ENCODE measurements around the gene PAM.
"Not testable (repeated sequence)": the region's sequence is repeated elsewhere in the genome, so short reads cannot be mapped to it uniquely, and the experiment has no call there.

Gene PAM

DNA sequence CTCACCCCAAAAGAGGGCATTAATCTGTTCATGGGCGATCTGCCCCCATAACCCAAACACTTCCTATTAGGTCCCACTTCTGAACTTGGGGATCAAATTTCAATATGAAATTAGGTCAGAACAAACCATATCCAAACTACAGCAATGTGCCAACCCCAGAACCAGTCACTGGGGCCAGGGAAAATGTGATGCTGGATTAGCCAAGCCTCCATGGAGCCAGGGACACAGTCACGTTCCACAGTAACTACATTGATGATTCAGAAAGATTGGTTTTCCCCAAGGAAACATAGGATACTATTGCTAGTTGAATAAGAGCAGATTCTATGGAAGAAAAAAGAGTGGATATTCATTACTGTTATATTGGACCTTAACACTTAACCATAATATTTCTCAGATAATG is 280.6 kb downstream of the PAM start:
- DNase-seq (ENCODE audit: low read depth in 1 of 2, low spot score in 1 of 2): no peak

DNA sequence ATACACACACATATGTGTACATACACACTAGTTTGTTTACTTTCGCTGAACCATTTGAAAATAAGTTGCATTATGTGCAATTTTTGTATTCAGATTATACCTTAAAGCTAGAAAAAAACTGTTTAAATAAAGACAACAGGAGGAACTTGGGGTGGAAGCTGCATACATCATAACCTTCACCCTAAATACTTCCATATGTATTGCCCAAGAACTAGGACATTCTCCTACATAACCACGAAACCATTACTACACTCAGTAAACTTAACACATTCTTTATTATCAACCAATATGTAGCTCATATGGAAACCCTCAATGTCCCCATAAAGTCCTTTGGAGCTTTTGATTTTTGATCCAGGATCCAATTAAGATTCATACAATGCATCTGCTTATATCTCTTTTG is 281.5 kb downstream of the PAM start:
- no peak for DNase-seq (ENCODE audit: low read depth in 1 of 2, low spot score in 1 of 2)

DNA sequence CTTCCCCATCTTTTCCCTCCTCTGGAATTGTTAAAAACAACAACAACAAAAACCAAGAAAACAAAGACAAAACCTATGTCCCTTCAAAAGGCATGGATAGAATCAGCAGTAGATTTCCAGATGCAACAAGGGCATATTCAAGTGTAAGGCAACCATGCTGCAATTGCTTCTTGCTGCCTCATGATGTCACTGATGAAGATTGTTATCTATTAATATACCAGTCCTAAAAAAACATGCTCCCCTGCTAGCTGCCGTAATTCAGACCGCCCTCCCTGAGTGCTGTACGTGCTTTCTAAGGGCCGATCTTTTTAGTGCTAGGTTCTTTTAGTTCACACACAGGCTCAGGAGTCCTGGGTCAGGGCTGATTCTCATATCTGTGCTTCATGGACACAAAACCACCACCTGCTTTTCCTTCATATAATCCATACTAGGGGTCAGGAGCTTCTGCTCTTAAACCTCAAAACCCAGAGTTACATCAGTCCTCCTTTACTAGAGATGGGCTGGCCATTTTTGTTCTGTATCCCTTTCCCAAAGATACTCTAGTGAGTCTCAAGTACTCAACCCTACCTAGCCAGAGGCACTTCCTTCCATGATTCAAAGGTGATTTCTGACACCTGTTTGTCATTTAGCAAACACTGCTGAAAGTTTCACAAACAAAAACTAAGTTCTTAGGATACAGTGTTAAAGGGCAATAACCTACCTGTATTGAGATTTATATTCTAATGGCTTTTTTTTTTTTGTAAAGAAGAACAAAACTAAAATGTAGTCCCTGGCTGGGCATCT is 282.8 kb downstream of the PAM start:
- no peak for DNase-seq (ENCODE audit: low read depth in 1 of 2, low spot score in 1 of 2)

DNA sequence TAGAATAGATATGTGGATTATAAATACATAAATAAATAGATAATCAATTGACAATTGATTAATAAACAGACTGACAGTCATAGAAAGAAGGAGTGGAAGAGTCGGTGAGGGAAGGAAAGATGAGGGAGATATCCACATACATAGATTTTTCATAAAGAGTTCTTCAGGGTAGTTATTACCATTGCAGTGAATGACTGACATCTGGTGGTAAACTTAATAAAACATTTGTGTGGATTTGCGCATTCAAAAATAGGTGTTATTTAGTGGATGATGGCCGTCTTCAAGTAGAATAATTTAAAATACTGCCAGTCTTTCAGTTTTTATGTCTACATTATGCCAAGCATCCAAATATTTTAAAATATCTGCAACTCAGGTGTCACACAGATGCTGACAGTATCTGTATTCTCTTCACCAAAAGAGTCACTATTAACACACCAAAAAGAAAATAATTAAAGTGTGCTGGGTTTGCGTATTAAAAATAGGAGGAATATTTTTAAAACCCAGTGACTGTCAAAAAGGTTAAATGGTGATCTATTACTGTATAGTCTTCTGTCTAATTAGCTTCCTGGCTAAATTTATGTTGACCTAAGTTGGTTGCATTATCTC is 286.1 kb downstream of the PAM start:
- DNase-seq (ENCODE audit: low read depth in 1 of 2, low spot score in 1 of 2): no peak

DNA sequence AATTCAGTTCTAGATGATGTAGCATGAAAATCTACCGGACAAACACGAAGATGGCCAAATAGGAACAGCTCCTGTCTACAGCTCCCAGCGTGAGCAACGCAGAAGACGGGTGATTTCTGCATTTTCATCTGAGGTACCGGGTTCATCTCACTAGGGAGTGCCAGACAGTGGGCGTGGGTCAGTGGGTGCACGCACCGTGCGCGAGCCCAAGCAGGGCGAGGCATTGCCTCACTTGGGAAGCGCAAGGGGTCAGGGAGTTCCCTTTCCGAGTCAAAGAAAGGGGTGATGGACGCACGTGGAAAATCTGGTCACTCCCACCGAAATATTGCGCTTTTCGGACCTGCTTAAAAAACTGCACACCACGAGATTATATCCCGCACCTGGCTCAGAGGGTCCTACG is 291.6 kb downstream of the PAM start:
- DNase-seq (ENCODE audit: low read depth in 1 of 2, low spot score in 1 of 2): not testable (repeated sequence)

DNA sequence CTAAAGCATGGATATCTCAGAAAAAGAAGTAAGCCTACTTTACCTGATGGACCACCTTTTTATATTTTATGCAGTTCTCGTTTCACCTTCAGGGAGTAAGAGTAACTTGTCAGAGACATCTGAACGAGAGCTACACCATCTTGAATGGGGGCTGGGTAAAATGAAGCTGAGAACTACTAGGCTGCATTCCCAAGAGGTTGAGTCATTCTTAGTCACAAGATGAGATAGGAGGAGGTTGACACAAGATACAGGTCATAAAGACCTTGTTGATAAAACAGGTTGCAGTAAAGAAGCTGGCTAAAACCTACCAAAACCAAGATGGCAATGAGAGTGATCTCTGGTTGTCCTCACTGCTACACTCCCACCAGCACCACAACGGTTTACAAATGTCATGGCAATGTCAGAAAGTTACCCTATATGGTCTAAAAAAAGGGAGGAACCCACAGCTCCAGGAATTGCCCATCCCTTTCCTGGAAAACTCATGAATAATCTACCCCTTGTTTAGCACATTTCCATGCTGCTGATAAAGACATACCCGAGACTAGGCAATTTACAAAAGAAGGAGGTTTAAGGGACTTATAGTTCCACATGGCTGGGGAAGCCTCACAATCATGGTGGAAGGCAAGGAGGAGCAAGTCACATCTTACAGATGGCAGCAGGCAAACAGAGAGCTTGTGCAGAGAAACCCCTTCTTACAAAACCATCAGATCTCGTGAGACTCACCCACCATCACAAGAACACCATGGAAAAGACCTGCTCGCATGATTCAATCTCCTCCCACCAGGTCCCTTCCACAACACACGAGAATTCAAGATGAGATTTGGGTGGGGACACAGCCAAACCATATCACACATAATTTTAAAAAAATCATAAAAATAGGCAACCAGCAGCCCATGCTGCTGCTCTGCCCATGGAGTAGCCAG is 302.4 kb downstream of the PAM start:
- DNase-seq (ENCODE audit: low read depth in 1 of 2, low spot score in 1 of 2): no peak

DNA sequence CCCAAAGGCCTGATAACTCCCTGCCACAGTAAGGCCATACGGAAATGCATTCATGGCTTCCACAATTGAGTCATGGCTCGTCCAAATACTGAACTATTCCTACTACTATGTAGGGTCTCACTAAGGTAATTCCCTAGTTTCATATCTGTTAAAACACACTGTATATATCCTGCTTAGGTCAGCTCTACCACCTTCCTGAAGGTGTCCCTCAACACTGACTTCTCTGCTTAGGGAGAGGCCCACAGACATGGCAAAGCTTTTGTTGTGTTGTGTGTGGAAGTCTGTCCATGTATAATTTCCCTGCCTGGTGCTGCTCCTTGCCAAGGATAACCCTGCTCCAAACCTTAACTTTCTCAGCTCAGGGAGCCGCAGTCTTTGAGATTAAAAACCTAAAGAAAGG is 304.4 kb downstream of the PAM start:
- DNase-seq (ENCODE audit: low read depth in 1 of 2, low spot score in 1 of 2): no peak

DNA sequence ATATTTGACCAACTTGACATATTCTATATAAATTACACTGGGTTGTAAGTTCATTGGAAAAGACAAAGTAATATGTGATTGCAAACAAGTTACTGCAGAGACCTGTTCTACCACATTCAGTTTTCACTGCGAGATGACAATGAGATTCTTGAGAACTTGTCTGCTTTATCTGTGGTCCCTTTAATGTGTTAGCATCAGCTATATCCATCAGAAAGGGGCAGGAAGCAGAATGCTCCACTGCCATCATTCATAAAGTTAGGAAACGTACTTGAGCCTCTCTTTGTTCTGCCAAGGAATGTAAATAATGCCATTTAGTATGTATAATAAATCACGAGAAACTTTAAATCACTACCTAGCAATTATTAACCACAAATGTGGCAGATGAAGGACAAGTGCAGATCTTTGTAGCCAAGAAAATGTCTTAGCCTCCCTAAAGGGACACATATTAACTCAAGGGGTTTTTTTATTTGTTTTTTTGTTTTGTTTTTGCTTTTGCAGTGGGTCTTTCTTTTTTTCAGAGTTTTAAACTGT is 305.4 kb downstream of the PAM start:
- no peak for DNase-seq (ENCODE audit: low read depth in 1 of 2, low spot score in 1 of 2)

DNA sequence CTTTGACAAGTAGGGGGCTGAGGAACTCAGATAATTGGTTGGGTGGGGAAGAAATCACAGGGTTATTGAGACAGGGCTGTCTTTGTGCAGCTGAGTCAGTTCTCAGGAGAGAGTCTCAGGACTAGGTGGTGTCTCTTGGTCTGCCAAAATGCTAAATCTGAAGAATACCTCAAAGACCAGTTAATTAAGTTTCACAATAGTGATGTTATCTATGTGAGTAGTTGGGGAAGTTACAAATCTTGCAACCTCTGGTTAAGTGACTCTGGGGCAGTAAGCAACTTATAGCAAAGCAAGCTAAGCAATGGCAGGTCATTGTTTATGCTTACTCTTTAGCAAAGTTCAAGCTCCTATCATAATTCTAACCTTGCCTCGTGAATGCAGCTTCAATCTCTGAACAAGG is 311.2 kb downstream of the PAM start:
- DNase-seq (ENCODE audit: low read depth in 1 of 2, low spot score in 1 of 2): no peak

DNA sequence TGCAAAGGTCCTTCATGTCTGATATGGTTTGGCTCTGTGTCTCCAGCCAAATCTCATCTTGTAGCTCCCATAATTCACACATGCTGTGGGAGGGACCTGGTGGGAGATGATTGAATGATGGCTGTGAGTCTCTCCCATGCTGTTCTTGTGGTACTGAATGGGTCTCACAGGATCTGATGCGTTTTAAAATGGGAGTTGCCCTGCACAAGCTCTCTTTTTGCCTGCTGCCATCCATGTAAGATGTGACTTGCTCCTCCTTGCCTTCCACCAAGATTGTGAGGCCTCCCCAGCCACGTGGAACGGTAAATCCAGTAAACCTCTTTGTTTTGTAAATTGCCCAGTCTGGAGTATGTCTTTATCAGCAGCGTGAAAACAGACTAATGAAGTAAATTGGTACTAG is 318.4 kb downstream of the PAM start:
- not testable (repeated sequence) for DNase-seq (ENCODE audit: low read depth in 1 of 2, low spot score in 1 of 2)

DNA sequence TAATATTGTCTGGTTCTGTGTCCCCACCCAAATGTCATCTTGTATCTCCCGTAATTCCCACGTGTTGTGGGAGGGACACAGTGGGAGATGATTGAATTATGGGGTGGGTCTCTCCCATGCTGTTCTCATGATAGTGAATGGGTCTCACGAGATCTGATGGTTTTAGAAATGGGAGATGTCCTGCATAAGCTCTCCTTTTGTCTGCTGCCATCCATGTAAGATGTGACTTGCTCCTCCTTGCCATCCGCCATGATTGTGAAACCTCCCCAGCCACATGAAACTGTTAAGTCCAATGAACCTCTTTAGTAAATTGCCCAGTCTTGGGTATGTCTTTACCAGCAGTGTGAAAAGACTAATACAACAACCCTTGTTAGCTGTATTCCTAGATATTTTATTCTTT is 320.3 kb downstream of the PAM start:
- no peak for DNase-seq (ENCODE audit: low read depth in 1 of 2, low spot score in 1 of 2)

Measured in activated T-helper 1 cell treated with anti-CD3 and anti-CD28 coated beads, Interleukin-2, amount 50 U/mL, for 16 hours (primary cell).